EL (cell line): ENCODE data around the gene RPL29.

Experiments used
- DNase-seq: peaks from one replicate; pipeline ENCODE4 v3.0.0-alpha.2; 2016

Gene RPL29

DNA sequence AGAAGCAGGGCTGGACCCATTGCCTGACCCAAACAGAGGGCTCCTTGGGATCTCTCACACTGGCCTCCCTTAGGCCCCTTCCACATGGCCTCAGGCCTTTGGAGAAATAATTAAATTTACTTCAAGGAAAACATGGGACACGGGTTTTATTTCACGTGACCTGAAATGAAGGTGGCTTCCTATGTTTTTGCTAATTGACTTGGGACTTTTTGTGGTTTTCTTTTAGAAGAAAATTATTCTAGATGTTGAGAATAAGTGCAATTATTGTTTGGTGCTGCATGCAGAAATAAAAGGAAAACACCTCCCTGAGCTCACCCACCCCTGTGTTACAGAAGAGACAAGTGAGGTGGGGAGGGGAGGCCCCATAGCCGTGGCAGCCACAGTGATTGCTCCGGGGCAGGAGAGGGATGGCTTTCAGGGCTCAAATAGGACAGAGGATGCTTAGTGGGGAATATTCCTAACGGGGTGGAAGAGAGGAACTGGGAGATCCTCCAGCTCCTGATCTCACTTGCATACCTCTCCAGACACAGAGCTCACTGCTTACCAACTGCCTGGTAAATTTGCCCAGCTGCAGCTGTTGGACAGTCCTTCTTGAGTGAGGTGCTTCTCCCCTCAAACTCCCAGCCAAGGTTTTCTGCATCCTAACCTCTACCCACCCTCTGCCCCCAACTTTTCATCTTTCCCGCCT is 29.2 kb upstream of the RPL29 start:
- DNase-seq: no peak

DNA sequence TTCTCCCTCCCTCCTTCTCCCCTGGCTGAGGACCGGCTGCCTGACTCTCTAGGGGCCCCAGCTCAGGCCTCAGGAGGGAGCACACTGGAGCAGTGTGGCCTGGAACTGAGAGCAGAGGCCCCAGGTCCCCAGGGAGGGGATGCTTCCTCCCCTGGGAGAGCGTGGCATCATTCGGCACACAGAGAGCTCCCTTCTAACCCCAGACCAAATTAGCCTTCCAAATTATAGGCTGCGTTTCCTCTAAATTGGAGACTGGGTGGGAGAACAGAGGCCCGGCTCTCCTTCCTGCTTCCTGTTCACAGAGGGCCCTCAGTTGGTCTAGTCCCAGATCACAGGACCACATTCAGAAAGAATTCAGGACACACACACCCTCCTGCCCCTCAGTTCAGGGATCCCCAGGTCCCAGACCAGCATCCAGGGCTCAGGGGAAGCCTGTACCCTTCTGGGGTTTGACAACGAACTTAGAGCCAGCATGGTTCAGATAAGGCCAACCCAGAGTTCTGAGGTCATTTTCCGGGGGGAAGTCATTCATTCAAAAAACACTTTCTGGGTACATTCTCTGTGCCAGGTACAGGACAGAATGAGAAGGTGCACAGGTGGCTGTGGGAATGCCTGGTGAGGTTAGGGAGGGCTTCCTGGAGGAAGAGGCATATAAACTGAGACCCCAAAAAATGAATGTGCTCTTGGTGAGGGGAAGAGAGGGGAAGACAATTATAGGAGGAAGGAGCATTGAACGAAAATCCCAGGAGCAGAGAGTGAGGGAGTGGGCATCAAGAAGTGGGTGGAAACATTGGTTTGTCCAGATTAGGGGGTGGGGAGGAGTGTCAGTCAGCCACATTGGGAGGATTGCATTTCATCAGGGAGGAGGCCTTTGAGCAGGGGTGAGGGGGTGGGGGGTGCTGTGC is 28.4 kb upstream of the RPL29 start:
- no peak for DNase-seq

DNA sequence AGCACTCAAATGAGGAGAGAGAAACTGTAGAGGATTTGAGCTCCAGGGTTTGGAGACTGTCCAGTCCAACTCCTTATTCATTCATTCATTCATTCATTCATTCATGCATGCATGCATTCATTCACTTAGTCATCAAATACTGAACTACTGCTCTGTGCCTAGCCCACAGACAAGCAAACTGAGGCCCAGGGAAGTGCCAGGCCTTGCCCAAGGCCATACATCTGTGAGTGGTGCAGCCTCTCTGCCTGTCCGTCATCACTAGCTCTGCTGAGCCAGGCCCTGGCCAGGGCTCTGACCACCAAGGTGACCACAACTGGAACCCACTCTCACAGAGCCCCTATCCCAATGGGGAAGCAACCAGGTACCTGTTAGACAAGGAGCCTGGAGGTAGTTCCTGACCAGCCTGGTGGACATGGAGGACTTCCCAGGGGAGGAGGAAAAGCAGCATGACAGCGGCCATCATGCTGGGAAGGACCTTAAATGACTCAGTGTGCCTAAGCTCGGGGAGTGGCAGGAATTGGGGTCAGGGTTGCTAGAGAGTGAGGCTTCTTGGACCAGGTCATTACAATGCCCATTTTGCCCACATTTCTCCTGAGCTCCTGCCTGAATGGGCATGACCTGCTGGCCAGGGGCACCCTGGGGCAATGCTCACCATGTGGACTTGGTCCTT is 27.5 kb upstream of the RPL29 start:
- no peak for DNase-seq

DNA sequence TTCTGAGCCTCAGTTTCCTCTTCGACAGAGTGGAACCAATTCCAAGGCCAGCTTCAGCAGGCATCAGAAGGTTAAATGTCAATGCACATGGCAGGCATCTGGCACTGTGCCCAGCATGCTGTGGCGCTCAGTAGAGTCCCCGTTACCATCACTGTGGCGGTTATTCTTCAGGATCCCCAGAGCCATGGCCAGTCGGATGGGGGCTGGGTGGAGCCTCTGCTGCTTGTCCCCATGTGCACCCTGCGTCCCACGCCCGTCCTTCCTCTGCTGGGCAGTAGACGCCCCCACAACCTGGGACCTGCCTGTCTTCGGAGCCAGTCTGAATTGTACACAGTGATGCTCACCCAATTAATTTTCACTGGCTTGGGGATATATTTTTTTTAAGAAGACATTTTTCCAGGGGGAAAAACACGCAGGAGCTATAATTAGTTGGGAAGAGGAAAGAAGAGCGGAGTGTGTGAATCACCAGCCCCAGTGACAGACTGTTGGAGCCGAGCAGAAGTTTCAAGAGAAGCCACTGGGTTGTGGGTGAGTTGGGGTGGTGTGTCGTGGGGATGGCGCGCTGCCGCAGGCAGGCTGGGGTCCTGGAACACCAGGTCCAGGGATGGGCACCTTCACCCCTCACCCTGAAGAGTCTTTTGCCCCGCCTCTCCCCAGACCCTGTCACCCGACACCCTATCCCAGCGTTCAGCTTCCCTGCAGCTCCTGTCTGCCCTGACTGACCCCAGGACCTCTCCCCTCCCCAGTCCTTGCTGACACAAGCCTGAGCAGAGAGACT is 26.8 kb upstream of the RPL29 start:
- no peak for DNase-seq

DNA sequence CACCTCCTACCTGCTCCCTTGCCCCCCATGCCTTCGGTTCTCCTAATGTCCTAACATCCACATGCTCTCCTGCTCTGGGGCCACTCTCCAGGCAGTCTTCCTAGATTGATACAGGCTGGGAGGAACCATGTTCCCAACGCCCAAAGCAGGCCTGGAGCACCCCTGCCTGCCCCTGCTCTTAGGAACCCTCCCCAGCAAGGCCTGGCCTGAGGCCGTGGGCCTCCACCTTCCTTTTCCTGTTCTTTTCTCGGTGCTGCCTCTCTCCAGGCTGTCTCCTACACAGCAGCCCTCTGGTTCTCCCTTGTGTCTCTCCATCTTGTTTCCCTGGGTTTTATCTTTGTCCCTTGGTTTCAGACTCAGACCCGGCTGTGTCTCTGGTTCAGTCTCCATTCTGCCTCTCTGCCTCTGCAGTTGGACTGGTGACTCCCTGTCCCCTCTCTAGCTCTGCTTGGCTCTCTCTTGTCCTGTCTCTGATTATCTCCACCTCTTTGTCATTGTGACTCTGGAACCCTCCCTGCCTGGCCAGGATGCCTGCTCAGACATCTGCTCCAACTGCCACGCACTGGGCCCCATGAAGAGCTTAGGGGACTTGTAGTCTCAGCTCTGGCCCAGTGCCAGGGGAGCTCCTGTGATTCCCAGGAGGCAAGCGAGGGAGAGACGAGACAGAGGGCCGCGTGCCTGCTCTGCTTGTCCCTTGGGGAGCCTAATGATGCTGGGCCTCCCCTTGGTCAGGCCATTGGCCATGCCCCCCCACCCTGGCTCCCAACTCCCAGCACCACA is 26.0 kb upstream of the RPL29 start:
- DNase-seq: no peak

DNA sequence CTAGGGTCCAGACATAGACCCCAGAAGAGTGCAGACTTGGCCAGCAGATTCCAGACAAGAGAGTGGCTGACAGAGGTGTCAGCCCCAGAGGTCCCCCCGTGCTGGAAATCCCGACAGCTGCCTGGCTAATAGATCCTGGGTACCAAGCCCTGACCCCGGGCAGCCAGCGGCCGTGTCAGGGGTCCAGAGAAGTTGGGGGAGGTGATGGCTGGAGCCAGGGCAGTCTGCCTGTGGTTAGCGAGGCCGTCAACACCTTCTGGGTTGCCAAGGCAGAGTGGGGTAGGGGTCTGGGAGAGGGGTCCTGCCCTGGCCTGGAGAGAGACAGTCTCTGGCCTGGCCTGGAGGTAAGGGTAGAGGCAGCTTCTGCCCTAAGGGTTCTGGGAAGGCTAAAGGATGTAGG is 25.1 kb upstream of the RPL29 start:
- DNase-seq: no peak

DNA sequence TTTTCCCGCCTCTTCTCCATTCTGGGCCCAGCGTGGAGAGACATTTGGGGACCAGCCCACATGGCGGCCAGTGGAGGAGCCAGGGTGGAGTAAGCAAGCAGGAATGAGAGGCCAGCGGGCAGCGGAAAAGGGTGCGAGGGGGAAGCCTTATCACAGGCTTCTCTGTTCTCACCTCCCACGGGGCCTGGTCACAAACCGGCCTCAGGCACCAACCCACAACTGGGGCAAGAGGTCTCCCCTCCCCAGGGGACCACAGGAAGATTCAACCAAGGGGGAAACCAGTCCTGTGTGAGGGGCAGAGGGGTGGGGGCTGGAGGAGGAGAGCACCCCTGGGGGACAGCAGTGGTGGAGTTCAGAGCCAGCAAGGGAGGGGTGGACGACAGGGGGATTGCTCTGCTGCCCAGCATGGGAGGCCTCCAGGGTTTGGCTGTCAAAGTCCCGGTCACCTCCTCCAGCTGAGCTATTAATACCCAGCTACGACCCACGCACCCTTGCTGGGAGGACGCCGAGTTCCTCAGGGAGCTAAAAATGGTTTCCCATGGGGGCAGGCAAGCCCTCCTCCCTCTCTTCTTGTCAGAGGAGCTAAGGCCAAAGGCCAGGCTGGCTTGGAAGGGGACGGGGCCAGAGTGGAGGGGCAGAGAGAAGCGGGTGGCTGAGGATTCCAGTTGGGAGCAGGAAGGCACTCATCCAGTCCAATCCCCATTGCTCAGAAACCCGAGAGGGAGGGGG is 23.8 kb upstream of the RPL29 start:
- no peak for DNase-seq

DNA sequence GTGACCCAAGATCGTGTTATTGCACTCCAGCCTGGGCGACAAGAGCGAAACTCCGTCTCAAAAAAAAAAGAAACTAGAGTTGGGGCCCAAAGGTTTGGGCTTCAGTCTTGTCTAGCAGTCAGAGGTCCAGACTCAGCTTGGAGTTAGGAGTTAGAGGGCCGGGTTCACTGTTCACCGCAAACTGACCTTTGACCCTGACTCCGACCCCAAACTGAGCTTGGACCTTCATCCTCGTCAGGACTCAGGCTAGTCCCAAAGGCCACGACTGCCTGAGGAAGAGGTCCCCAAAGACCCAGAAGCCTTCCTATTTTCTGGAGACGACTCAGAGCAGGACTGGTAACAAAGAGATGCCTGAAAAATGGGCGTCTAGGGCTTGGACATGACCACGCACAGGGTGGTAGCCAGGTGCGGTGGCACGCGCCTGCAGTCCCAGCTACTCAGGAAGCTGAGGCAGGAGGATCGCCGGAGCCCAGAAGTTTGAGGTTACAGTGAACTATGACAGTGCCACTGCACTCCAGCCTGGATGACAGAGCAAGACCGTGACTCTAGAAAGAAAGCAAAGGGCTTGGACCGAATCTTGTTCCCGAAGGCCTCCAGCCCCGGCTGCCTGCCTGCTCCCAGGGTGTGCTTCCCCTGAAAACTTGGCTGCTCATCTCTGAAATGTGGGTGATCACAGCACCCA is 22.8 kb upstream of the RPL29 start:
- DNase-seq: no peak

DNA sequence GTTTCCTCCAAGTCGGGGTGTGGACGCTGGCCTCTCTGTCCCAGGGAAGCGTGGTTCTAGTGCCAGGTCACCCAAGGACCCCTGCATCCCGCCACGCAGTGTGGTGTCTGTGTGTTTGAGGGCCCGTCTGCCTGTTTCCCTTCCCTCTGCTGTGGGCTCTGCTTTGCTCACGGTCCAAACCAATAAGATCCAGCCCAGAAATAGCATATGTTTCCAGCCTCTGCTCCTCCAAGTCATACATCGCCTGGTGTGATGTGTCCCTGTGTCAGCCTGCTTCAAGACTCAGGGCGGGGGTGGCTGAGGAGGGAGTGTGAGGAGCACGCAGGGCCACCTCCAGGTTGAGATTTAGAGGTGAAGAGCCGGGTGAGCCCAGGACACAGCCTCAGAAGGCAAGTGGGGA is 21.9 kb upstream of the RPL29 start:
- DNase-seq: no peak

DNA sequence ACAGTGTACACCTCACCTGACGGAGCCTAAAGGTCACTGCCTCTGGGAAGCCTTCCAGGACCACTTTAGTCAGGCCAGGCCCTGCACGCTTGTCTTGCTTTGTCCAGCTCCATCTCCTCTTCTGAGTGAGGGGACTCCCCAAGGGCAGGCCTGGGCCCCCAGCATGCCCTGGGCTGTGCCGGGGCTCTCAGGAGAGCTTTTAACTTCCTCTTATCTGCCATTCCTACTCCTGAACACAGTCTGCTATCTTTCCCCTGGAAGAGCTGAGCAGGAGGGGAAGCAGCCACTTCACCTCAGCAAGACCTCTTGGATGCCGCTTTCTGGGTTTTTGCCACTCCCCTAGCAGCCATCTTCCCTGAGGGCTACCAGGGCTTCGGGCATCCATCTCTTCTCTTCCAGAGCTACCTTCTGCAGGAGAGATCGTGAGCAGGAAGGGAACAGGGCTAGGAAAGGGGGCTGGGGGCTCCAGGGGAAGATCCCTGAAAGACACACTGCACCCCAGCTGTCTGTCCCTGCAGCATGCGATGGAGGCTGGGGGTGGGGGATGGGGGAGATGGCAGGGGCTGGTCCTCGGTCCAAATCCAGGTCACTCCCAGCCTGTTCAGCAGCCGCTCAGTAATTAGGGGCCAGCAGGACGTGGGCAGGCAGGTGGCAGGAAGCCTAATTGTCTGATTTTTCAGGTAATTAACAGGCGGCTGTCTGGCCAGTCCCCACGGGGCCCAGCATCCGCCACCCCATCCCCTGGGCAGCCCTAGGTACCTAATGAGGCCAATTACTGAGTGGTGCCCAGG is 19.9 kb upstream of the RPL29 start:
- DNase-seq: no peak

DNA sequence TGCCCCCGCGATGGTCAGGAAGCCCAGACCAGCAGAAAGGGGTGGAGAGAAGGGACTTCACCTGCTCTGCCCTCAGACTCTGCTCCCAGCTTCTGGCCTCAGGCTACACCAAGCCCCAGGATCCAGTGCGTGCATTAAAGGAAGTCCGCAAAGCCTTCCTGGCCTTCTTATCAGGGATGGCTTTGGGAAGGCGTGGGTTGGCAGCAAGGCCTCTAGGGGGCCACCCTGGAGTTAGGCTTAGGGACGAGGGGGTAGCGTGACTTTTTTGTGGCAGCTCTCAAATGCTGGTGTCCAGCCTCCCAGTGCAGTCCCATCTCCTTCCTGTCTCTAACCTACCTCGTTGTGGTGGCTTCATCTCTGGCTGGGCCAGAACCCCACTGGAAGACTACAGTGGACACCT is 18.9 kb upstream of the RPL29 start:
- peak; percentile 25 for DNase-seq

DNA sequence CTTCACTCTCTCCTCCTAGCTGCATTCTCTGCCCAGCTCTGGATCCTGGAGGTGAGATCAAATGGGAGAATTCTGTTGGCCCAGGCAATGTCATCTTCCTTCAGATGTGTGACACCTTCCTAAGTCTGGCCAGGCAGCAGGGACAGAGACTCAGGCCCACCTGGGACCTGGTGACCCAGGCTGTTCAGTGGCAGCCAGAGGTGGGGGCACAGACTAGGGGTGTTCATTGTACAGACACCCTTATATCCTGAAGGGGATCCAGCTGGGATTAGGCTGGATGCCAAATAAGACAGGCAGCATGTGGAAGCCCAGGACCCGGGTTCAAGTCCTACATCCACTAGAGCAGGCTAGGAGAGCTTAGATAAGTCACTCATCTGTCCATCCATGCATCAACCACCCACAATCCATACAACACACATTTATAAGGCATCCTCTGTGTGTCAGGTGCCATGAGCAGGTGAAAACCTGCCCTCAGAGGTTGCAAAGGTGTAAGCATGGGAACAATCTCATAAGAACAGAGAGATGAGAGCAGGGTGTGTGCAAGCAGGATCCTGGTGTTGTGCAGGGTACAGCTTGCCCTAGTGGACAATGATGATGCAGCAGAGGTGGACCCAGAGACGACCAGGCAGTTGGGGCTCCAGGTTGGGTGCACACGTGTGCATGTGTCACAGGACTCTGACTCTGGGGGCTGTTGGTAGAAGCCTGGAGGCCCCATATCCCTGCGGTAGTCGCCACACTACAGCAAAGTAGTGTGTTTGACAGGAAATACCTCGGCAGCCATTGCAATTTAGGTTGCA is 18.3 kb upstream of the RPL29 start:
- DNase-seq: no peak

DNA sequence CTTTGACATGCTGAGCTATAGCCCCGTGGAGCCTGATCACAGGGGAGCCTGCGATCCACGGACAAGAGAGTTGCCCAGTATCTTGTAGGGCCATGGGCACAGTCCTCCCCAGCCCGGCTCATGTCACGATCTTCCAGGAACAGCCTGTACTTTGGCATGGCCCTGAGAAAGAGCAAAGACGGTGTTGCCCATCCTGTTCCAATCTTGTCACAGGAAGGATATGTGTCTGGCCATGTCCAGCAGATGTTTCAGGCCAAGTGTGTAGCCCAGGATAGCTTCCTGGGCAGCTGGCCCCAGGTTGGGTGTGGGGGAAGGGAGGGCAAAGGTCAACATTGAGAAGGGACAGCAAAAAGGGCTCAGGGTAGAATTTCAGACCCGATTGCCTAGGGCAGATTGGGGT is 17.0 kb upstream of the RPL29 start:
- DNase-seq: no peak

DNA sequence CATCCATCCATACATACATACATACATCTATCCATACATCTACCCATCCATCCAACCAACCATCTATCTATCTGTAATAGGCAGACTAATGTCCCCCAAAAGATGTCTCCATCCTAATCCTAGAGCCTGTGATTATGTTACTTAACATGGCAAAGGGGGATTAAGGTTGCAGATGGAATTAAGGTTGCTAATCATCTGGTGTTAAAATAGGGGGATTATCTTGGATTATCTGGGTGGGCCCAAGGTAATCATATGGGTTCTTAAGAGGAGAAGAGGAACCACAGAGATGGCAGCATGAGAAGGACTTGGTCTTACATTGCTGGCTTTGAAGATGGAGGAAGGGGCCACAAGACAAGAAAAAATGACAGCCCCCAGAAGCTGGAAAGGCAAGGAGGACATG is 14.7 kb upstream of the RPL29 start:
- no peak for DNase-seq

DNA sequence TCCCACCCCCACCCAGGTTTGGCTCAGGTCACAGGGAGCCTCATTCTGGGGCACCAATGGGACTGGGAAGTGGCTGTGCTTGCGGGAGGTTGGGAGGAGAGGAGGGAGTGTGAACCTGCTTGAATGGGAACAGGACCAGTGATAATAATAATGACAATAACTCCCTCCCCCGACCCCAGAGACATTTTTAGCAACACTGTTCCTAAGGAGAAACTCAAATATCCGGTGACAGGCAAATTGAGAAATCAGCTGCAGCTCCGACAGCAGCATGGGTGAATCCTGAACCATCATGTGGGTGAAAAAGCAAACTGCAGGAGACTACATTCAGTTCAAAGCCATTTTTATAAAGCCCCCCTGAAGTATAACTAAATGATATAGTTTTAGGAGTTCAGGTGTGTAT is 11.6 kb upstream of the RPL29 start:
- DNase-seq: no peak

DNA sequence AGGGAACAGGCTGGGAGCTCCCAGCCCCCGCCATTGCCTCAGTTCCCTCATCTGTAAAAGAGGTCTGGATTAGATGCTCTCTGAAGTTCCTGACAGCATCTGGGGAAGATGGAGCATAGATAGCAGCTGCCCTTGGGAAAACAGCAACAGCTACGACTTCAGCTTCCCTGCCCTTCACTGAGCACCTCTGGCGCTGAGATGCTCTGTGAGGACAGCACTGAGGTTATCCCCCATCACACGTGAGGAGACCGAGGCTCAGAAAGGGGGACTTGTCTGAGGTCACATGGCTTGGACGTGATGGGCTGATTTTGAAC is 11.1 kb upstream of the RPL29 start:
- no peak for DNase-seq

DNA sequence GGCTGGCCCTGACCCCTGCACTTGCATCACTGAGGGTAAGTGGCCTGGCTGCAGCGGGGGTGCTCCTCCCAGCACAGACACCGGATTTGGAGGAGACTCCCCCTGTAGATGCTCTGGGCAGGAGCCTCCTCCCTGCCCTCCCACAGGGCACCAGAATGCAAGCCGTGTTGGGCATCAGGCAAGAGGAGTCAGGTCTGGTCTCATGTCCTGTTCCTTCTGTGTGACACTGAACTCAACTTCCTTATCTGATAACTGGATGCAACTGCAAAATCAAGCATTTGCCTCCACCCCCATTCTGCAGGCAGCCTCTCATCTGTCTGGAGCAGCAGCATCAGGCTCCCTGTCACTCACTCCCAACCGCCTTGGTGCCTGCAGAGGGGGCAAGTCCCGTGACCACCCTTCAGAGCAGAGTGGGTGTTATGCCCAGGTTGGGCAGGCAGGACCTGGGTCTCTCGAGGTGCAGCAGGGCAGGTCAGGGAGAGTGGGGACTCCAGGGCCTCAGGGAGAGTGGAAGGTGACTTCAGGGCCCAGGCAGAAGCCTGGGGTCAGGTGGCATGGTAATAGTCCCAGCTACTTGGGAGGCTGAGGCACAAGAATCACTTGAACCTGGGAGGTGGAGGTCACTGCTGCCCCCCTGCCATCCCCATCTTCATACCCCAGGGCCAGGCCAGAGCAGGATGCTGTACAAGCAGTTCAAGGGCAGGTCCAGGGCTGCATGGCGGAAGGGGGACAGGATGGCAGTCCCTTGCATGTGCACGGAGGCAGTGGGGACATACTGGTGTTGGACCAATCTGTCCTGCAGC is 10.5 kb upstream of the RPL29 start:
- DNase-seq: no peak

DNA sequence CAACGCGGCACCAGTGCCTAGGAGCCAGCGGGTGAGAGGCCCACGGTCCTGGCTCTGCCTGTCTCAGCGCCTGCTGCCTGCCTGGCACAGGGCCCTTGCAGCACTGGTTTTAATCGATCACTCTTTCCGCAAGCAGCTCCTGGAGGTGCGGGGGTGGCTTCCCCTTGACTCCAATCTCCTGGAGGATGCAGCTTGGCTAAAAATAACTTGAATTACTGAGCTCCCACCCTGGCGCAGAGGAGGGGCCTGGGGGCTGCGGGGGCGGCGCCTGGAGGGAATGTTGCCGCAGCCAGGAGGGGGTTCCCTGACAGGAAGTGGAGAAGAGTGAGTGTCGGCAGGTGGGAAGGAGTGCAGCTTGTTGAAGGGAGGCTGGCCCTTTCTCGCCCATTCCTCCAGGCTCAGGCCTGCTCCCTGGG is 9.9 kb upstream of the RPL29 start:
- DNase-seq: peak; percentile 68
